ENCODE measurements around the gene GPR176.

DNA sequence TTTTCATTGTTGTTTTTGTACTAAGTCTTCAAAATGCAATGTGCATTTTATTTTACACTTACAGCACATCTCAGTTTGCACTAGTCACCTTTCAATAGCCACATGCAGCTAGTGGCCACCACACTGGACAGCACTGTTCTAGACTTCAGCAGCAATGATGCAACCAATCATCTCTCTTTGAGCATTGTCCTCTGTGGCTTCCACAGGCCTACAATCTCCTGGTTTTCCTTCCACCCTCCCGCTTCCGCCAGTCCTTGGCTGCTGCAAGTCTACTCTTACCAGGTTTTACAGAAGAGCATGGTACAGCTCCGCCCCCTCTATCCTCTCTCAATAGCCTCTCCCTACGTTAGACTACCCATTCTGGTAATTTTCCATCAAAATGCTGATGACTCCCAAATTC, 112.3 kb downstream of the GPR176 start:
- TF ChIP-seq, protein P1, sequence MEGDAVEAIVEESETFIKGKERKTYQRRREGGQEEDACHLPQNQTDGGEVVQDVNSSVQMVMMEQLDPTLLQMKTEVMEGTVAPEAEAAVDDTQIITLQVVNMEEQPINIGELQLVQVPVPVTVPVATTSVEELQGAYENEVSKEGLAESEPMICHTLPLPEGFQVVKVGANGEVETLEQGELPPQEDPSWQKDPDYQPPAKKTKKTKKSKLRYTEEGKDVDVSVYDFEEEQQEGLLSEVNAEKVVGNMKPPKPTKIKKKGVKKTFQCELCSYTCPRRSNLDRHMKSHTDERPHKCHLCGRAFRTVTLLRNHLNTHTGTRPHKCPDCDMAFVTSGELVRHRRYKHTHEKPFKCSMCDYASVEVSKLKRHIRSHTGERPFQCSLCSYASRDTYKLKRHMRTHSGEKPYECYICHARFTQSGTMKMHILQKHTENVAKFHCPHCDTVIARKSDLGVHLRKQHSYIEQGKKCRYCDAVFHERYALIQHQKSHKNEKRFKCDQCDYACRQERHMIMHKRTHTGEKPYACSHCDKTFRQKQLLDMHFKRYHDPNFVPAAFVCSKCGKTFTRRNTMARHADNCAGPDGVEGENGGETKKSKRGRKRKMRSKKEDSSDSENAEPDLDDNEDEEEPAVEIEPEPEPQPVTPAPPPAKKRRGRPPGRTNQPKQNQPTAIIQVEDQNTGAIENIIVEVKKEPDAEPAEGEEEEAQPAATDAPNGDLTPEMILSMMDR (IDR thresholded peaks at IDR 0.05; ENCODE audit: insufficient read depth, low read length), result no peak
- TF ChIP-seq POLR2AphosphoS5 (IDR thresholded peaks at IDR 0.05; ENCODE audit: low read depth), result no peak
